HG03378 (cell line): ENCODE measurements around the gene UBE2G2.
"Not testable (repeated sequence)": the region's sequence is repeated elsewhere in the genome, so short reads cannot be mapped to it uniquely, and the experiment has no call there.

Experiments
- ATAC-seq: cut with Tn5 transposase; IDR thresholded peaks from one replicate; pipeline ENCODE4 v1.9.1; 2021; ENCODE audit warnings: mild to moderate bottlenecking, moderate library complexity; ENCODE audit not compliant: unreplicated experiment

UBE2G2 gene

GRCh38 chr21:44836666-44837471, 35.2 kb upstream of the UBE2G2 start:
- no peak for ATAC-seq

GRCh38 chr21:44836349-44836665, 34.7 kb upstream of the UBE2G2 start:
- ATAC-seq, result no peak

- ATAC-seq, result no peak
Measured at GRCh38 chr21:44835647-44835973, 34.0 kb upstream of the UBE2G2 start.

DNA sequence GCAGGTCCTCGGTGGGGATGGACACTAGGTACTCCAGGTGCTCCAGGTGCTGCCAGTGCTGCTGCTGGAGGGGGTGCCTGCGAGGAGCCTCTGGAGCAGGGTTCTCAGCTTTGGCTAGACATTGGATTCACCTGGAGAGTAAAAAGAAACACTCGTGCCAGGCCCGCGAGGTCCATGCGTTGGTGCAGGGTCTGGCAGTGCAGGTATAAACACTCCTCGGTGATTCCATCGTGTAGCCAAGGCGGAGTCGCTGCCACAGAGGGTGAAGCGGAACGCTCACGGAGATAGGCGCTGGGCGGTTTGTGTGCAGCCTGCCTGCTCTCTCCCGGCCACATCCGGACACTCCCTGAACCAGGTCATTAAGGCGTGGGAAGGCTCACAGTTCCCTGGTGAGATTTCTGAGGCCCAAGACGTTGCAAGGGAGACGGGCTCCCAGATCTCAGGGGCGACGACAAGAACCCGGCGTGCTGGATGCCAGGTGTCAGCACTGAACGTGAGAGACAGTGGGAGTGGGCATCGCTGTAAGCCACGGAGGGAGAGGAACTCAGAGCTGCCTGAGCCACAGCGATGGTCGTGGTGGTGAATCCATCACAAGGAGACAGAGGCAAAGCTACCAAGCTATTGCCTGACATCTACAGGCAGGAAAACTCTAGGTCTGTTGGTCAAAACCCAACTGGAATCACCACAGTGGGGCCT, 33.5 kb upstream of the UBE2G2 start:
- ATAC-seq, result no peak

DNA sequence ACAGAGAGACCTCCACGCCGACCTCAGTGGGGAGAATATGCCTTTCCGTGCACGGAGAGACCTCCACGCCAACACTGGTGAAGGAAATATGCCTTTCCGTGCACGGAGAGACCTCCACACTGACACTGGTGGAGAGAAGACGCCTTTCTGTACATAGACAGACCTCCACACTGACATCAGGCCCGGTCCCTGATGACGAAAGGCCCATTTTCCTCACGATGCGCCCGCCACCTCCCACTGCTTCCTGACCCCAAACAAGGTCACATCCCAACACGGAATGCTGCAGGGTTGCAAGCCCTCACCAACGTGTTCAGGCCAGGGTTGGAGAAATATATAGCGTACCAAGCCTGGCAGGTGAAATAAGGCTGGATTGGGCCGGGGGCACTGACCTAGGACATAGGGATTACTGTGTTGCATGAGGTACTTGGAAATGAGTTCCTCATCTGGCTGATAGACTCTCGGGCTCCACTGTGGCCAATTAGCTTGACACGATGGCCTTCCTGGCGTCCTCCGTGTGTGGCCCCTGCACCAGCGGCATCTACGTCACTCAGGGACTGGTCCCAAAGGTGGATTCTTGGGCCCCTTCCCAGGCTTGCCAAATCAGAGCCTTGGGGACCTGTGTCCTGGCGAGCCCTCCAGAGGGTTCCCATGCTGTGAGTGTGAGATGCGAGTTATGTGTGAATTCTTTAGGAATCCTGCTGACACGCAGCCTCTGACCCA, 32.8 kb upstream of the UBE2G2 start:
- no peak for ATAC-seq

- no peak for ATAC-seq
Measured at GRCh38 chr21:44833663-44834062, 32.0 kb upstream of the UBE2G2 start.

GRCh38 chr21:44832516-44833255, 31.1 kb upstream of the UBE2G2 start:
- ATAC-seq, result not testable (repeated sequence)

- ATAC-seq, result no peak
Measured at GRCh38 chr21:44831227-44831860, 29.7 kb upstream of the UBE2G2 start.

GRCh38 chr21:44829507-44830092, 28.0 kb upstream of the UBE2G2 start:
- no peak for ATAC-seq

DNA sequence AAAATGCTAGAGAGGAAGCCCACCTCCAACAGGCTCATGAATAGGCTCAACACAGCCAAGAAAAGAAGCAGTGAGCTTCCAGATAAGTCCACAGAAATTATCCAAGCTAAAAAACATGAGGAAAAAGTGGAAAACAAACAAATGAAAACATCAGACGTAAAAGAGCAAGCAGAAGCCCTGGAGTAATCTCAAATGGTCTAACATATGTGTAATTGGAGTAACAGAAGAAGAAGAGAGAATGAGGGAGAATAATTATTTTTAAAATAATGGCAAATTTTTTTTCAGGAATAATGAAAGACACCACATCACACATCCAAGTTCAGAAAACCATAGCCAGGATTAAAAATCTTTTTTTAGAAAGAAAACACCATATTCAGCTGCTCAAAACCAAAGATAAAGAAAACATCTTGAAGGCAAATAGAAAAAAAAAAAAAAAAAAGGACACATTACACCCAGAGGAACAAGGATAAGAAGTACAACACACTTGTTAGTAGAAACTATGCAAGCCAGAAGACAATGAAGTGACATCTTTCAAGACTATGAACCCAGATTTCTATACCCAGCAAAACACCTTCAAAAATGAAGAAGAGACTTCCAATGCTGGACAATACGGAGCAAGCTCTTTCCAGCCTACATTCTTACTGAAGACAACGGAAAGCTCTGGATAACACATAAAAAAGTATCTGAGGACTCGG, 26.9 kb upstream of the UBE2G2 start:
- no peak for ATAC-seq

GRCh38 chr21:44823179-44823660, 21.6 kb upstream of the UBE2G2 start:
- ATAC-seq, result no peak

- no peak for ATAC-seq
Measured at GRCh38 chr21:44822484-44823178, 21.0 kb upstream of the UBE2G2 start.

DNA sequence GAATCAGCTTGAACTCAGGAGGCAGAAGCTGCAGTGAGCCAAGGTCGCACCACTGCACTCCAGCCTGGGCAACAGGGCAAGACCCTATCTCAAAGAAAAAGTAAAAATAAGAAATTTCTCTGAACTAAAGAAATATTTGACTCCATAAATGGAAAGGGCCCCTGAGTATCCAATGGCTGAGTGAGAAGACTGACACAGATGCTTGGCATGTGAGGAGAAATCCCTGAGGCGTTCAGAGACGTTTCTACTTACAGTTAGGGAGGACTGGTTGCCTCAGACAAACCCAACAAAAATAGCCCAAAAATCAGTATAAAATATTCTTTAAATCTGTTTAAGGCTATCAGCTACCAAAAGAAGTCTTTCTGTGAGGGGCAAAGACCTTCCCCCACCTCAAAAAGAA, 19.2 kb upstream of the UBE2G2 start:
- ATAC-seq, result no peak

DNA sequence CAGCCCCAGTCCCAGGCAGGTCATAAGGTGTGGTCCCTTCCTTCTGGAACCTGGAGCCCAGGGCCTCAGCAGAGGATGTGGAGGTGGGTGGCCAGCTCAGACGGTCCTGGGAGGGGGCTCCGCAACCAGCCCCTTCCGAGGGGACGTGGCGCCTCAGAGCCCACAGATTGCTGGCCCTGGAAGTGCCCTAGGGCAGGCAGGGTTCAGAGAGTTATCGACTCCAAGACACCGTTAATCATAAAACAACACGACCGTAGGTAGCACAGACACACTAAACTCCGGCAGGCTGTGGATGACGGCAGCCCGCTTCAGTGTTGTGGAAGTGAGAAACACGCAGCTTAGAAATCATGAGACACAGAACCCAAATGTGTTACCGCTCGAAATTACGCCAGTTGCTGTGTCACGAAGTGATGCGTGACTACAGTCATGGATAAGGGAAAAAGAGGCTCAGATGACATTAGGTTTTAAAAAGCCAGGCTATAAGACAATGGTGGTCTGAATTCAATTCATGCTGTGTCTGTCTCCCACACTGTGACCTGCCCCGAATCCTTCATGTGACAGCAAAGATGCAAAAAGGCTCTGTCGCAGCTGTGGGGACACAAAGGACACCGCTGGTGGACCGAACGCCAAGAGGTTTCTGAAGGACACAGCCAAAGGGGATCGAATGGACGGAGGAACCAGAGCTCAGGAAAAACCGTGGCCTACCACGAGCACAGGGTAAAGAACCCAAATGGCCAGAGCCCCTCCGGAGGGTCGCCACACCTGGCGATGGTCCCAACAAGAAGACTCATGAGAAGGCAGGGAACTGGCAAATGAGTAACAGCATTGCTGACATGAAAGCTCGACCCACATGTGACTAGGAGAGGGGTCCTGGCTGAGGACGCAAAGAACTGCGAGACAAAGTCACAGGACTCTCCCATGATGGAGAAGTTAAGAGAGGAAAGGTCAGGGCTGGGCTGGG, 17.9 kb upstream of the UBE2G2 start:
- no peak for ATAC-seq

GRCh38 chr21:44818640-44819011, 17.0 kb upstream of the UBE2G2 start:
- ATAC-seq, result no peak

DNA sequence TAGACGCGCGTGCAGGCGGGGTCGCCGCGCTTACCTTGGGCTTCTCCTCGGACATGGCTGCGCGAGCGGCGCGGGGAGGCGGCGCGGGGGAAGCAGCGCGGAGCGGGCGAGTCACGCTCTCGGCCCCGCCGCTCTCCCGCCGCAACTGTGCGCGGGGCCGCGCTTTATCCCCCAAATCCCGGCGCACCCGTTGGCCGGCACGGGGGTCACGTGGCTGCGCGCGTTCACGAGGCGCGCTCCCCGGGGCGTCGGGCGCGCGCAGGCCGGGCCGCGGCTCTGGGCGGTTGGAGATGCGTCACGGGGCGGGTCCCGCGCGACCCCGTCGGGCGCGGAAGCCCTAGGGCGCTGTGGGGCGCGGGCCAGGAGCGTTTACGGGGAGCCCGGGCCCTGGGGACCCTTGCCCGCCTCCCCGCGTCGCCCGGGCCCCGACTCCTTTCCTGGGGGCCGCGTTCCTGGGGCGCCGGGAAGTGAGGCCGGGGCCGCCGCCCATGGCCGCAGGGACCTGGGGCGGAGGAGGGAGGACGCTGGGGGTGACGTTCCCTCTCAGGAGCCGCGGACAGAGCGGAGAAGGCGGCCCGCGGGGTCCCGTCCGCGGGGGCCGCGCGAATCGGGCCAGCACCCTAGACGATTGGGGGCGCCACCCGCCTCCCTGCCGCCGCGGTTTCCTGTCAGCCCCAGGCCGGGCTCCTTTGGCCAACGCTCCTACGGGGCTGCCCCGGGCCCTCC, 16.5 kb upstream of the UBE2G2 start, which contains the start of gene SUMO3:
Gene SUMO3 (minus strand): TSS at position 149 of the 726 bp plus-strand sequence. CDS start 94 bp downstream, at position 55.
- no peak for ATAC-seq

DNA sequence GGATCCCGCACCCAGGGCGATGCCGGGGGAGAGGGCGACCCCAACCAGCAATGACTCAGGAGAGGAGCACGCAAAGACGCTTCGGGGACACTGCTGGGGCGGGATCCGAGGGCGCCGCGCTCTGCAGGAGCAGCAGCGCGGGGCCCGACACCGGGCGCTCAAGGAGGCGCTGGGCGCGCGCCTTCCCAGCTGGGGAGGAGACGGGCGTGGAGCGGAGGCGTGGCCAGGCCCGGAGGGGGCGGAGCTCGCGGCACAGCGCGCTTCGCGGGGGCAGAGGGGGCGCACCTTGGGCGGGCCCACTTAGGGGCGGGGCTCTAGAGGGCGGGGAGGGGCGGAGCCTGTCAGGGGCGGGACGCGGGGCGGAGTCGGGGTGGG, 15.9 kb upstream of the UBE2G2 start:
- peak; percentile 39 for ATAC-seq
